Adrenal gland (tissue), 5 donors: ENCODE measurements around the gene MAP1LC3B2.

ENCODE experiments used
- POLR2A ChIP-seq, 2 donors: fragments of 450-650 bp; IDR thresholded peaks; one replicate each; pipeline ENCODE4 v1.6.1; 2017; ENCODE audit warnings: antibody characterized with exemption in 2 of 2, mild to moderate bottlenecking in 2 of 2, moderate library complexity in 1 of 2
- TF ChIP-seq, protein P1 (sequence below), 6 experiments: fragments of 450-650 bp in 4 of 6; fragments of 200-600 bp in 2 of 6; sonication (generic) in 1 of 6; IDR thresholded peaks; 1 replicate in 5 of 6; 2 replicates in 1 of 6; pipeline versions ENCODE4 v1.5.1 to v1.8.0; 2016 to 2021; ENCODE audit warnings: antibody characterized with exemption in 6 of 6, mild to moderate bottlenecking in 2 of 6, moderate library complexity in 1 of 6
- donor health status: DM: no; HTN: no; CAD: no.

GRCh38 chr12:116537101-116537904 is 21.9 kb upstream of the MAP1LC3B2 start:
- TF ChIP-seq POLR2A (IDR thresholded peaks at IDR 0.05), result no peak
- TF ChIP-seq, protein P1, sequence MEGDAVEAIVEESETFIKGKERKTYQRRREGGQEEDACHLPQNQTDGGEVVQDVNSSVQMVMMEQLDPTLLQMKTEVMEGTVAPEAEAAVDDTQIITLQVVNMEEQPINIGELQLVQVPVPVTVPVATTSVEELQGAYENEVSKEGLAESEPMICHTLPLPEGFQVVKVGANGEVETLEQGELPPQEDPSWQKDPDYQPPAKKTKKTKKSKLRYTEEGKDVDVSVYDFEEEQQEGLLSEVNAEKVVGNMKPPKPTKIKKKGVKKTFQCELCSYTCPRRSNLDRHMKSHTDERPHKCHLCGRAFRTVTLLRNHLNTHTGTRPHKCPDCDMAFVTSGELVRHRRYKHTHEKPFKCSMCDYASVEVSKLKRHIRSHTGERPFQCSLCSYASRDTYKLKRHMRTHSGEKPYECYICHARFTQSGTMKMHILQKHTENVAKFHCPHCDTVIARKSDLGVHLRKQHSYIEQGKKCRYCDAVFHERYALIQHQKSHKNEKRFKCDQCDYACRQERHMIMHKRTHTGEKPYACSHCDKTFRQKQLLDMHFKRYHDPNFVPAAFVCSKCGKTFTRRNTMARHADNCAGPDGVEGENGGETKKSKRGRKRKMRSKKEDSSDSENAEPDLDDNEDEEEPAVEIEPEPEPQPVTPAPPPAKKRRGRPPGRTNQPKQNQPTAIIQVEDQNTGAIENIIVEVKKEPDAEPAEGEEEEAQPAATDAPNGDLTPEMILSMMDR (IDR thresholded peaks at IDR 0.05), result no peak
